Activated naive CD8-positive, alpha-beta T cell treated with anti-CD3 and anti-CD28 coated beads, Interleukin-2, amount 10 ng/mL, durations not matched to agents 7 days and 5 days (primary cell): ENCODE measurements around the gene HTRA3. TPM values are rescaled to one million over a fixed set of nuclear protein-coding genes. Genes with fewer than 3 reads are reported as not detected.

ENCODE experiments used
- ATAC-seq: fragments of 150-1000 bp; cut with Tn5 transposase; one replicate; pipeline ENCODE4 v1.10.0; 2021; ENCODE audit warnings: low read depth, moderate library complexity
- POLR2A ChIA-PET: fragments of 350-600 bp; sonication (Branson Sonifier 250); formaldehyde crosslinking; loops from one replicate; lab custom pipeline; 2021; ENCODE audit warnings: antibody characterized with exemption; lab: Charles Lee
- DNase-seq: peaks from one replicate; pipeline ENCODE4 v3.0.0; 2021
- H3K27ac Mint-ChIP-seq: one replicate; pipeline ENCODE4 v1.8.0; 2022; ENCODE audit warnings: mild to moderate bottlenecking, mixed read lengths
- H3K27me3 Mint-ChIP-seq: one replicate; pipeline ENCODE4 v1.8.0; 2022; ENCODE audit warnings: mild to moderate bottlenecking, moderate library complexity, mixed read lengths
- H3K36me3 Mint-ChIP-seq: one replicate; pipeline ENCODE4 v1.8.0; 2021; ENCODE audit warnings: mild to moderate bottlenecking, mixed read lengths
- H3K4me1 Mint-ChIP-seq: one replicate; pipeline ENCODE4 v1.8.0; 2021; ENCODE audit warnings: mixed read lengths
- H3K4me3 Mint-ChIP-seq: one replicate; pipeline ENCODE4 v1.8.0; 2022; ENCODE audit warnings: mild to moderate bottlenecking, moderate library complexity, mixed read lengths
- H3K9me3 Mint-ChIP-seq: one replicate; pipeline ENCODE4 v1.8.0; 2021; ENCODE audit warnings: mixed read lengths
- total RNA-seq, 2 experiments: library from RNA; stranded (reverse); gene quantifications; one replicate each; pipeline ENCODE4 v1.2.3, GENCODE V29; 2021

Gene HTRA3
- not detected for total RNA-seq

DNA sequence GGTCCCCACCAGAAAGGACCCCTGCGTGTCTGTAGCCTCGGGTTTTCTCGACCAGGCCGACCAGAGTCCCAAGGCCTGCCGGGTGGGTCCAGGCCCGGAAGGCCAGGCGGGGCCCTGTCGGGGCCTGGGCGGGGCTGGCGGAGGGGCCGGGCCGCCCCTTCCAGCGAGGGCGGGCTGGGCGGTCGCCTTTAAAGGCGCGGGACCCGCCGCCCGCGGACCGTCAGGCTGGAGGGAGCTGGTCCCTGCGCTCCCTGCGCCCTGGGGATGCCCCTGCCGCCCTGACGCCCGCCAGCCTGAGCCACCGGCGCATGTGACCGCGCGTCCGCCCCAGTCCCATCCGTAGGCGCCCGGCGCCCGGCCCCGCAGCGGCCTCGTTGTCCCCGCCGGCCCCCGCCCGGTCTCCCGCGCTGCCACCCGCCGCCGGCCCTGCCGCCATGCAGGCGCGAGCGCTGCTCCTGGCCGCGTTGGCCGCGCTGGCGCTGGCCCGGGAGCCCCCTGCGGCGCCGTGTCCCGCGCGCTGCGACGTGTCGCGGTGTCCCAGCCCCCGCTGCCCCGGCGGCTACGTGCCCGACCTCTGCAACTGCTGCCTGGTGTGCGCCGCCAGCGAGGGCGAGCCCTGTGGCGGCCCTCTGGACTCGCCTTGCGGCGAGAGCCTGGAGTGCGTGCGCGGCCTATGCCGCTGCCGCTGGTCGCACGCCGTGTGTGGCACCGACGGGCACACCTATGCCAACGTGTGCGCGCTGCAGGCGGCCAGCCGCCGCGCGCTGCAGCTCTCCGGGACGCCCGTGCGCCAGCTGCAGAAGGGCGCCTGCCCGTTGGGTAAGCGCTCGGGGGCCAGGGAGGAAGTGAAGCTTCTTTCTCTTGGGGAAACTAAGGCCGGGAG lies at the start of gene HTRA3:
HTRA3 (plus strand) TSS at position 220 of the 883 bp plus-strand sequence; CDS start at position 435, 215 bp downstream.
- no peak for ATAC-seq
- Mint-ChIP-seq H3K27ac (no peak within 1 kb of the TSS), H3K4me1 (no peaks in the 10 kb centered on the region), H3K27me3 (peaks cover 26% of the 10 kb centered on the region), H3K36me3 (no peaks in the 10 kb centered on the region), H3K9me3 (no peaks in the 10 kb centered on the region), H3K4me3 (no peak within 1 kb of the TSS)
- POLR2A ChIA-PET = no interaction called here
- no peak for DNase-seq

DNA sequence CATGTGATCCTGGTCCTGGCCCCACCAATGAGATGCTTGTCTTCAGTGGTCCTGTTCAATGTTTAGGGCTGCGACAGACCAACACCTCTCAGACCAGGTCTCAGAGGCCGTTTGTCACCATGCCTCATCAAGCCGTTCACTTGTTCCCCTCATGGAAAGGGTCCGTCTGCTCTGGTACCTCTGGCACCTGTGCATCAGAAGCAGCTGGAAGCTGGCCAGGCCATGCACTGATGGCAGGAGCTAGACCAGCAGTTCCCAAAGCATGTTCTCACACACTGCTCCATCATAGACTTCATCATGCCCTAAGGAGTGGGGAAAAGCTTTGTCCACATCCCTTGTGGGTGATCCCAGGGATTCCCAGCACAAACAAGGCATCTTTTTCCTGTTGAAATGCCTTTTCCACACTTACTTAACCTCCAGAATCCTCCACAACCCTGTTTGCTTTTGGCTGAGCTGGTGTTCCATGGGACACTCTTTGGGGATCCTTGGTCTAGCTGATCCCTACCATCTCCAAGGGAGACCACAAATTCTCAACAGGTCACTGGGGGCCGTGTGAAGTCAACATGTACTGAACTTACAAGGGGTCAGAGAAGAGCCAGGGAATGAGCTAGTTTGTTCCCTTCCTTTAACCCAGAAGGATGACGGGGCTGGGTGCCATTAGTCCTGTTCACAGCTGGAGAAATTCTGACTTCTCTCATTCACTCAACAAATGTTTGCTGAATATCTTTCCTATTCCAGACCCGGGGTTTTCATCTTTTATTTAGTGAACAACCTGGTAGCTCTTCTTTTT lies 48.7 kb upstream of the HTRA3 start:
- DNase-seq = no peak
- H3K4me3 Mint-ChIP-seq = no peak overlapping the region
- peaks cover 6% of the 10 kb centered on the region for H3K36me3 Mint-ChIP-seq
- ATAC-seq = no peak
- H3K27ac Mint-ChIP-seq = no peak overlapping the region
- POLR2A ChIA-PET = interaction anchor here (1.5 kb wide), 1 partner anchor 19 kb away, joined by 4 read pairs; no protein-coding TSS in a partner anchor
- peaks cover 21% of the 10 kb centered on the region for H3K4me1 Mint-ChIP-seq
- no peaks in the 10 kb centered on the region for H3K27me3 Mint-ChIP-seq
- H3K9me3 Mint-ChIP-seq = no peaks in the 10 kb centered on the region

DNA sequence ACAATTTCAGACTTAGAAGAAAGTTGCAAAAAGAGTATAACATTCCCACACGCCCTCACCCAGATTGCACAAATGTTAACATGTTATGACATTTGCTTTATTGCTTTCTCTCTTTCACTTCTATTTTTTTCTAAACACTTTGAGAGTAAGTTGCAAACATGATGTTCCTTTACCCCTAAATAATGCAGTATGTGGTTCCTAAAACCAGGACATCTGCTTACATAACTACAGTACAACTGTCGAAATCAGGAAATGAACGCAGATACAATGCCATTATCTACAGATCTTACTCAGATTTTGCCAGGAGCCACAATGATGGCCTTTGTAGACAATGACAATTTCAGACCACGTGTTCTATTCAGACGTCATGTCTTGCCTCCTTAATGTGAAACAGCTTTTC lies 48.1 kb upstream of the HTRA3 start:
- Mint-ChIP-seq H3K4me1 (peaks cover 21% of the 10 kb centered on the region), H3K36me3 (peaks cover 6% of the 10 kb centered on the region), H3K27me3 (no peaks in the 10 kb centered on the region), H3K27ac (no peak overlapping the region), H3K4me3 (no peak overlapping the region), H3K9me3 (no peaks in the 10 kb centered on the region)
- ATAC-seq (no peak), DNase-seq (no peak)
- POLR2A ChIA-PET = interaction anchor here (1.5 kb wide), 1 partner anchor 20 kb away, joined by 4 read pairs; no protein-coding TSS in a partner anchor

DNA sequence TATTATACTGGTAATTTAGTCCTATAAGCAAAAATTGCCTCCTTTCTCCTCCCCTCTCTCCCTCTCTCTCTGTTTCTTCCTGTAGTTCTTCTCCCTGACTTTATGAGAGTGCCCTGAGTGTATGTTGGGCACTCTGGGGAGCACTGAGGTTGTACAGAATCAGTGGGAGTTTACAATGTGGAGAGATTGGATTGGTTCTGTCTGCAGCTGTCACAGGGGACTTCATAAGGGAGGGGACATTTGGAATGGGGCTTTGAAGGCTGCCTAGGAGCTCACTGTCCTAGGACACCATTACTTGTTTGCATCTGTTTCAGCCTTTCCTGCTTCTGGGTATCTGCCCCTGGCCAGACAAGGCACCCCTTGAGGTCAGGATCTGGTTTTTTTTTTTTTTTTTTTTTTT lies 47.6 kb upstream of the HTRA3 start:
- Mint-ChIP-seq H3K27me3 (no peaks in the 10 kb centered on the region), H3K27ac (no peak overlapping the region), H3K4me3 (no peak overlapping the region), H3K9me3 (no peaks in the 10 kb centered on the region), H3K36me3 (peaks cover 6% of the 10 kb centered on the region), H3K4me1 (peaks cover 21% of the 10 kb centered on the region)
- POLR2A ChIA-PET = interaction anchor here (1.5 kb wide), 1 partner anchor 21 kb away, joined by 4 read pairs; no protein-coding TSS in a partner anchor
- no peak for ATAC-seq
- no peak for DNase-seq

DNA sequence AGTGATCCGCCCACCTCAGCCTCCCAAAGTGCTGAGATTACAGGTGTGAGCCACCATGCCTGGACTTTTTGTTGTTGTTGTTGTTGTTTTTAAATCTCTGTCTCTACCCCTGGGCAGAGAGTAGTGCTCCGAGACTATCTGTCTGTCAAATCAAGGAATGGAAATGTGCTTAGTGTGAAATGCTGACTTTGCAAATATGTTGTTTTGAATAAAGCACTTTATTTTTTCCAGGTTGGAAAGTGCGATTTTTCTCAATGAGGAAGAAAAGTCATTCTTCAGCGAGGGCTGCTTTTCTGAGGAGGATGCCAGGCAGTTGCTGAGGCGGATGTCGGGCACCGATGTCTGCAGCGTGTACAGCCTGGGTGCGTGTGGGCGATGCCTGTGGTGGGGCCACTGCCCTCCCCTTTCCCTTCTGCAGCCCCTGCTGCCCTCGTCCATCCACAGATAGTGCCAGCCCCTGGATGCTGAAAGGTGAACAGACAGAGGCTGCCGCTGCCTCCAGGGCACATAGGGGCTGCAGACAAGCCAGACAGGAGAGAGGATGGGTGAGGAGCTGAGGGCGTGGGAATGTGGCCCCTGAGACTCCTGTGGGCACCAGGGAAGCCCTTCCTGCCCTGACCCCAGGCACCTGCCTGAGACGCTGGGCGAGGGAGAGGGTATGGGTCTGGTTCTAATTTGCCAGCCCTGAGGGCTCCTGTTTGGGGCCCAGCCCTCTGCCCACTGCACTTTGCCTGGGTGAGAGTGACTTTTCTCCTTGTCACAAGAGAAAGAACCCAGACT lies 46.8 kb upstream of the HTRA3 start:
- Mint-ChIP-seq H3K4me1 (peaks cover 21% of the 10 kb centered on the region), H3K27ac (no peak overlapping the region), H3K4me3 (no peak overlapping the region), H3K36me3 (peaks cover 6% of the 10 kb centered on the region), H3K27me3 (no peaks in the 10 kb centered on the region), H3K9me3 (no peaks in the 10 kb centered on the region)
- DNase-seq (no peak), ATAC-seq (no peak)
- POLR2A ChIA-PET = no interaction called here

DNA sequence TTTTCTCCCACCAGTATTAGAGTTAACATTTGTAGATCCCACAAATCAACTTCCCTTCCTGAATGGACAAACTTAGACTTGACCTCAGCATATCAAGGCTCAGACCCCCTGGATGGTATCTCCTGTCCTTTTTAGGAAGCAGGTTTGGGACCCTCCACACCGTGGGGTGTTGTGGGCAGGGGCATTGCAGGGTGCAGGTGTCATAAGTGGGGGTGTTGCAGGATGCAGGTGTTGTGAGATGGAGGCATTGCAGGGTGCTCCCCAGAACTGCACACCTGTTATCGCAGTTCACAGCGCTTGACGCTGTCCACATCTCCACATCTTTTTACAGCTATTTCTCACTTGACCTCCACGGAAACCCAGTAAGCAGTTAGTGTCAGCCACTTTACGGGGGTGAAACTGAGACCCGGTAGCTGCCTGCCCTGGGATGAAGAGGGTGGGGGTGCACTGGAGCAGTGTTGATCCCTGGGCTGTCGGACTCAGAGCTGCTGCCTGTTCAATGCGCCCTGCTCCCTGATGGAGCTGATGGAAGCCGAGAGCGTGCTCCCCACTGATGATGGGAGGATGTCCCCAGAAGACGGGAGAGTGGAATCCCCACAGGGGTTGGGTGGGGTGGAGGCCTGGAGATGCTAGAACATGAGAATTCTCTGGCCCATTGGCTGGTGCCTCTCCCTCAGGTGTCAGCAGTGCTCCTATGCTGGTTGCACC lies 45.1 kb upstream of the HTRA3 start:
- POLR2A ChIA-PET = no interaction called here
- H3K9me3 Mint-ChIP-seq = no peaks in the 10 kb centered on the region
- DNase-seq (no peak), ATAC-seq (no peak)
- peaks cover 26% of the 10 kb centered on the region for H3K4me1 Mint-ChIP-seq
- peaks cover 6% of the 10 kb centered on the region for H3K36me3 Mint-ChIP-seq
- peaks cover 3% of the 10 kb centered on the region for H3K27me3 Mint-ChIP-seq
- H3K4me3 Mint-ChIP-seq = no peak overlapping the region
- H3K27ac Mint-ChIP-seq = no peak overlapping the region

DNA sequence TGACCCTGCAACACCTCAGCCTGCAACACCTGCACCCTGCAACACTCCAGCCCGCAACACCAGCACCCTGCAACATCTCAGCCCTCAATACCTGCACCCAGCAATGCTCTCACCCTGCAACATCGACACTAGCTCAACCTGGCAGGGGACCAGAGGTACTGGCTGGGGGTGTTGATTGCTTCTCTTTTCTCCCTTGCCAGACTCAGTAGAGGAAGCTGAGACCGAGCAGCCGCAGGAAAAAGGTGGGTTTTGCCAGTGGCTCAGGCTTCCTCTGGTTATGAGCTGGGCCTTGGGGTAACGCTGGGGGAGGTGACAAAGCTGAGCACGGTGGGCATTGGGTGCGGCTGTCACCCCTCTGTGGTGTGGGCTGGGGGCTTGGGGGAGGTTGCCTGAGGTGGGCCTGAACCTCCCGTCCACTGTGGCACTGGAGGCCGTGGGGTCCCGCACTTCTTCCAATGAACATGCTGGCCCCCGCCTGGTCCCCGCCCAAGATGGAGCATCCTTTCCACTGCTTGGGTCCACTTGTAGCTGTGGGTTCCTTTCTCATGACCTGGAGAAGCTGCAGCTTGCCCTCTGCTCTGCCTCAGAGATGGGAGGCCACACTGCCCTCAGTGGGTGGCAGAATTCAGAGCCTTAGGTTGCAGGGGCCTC lies 44.5 kb upstream of the HTRA3 start:
- no peak overlapping the region for H3K4me3 Mint-ChIP-seq
- H3K4me1 Mint-ChIP-seq = peaks cover 26% of the 10 kb centered on the region
- no peak overlapping the region for H3K27ac Mint-ChIP-seq
- H3K36me3 Mint-ChIP-seq = peaks cover 5% of the 10 kb centered on the region
- H3K9me3 Mint-ChIP-seq = no peaks in the 10 kb centered on the region
- POLR2A ChIA-PET = no interaction called here
- DNase-seq (no peak), ATAC-seq (peak; percentile 41)
- peaks cover 3% of the 10 kb centered on the region for H3K27me3 Mint-ChIP-seq

DNA sequence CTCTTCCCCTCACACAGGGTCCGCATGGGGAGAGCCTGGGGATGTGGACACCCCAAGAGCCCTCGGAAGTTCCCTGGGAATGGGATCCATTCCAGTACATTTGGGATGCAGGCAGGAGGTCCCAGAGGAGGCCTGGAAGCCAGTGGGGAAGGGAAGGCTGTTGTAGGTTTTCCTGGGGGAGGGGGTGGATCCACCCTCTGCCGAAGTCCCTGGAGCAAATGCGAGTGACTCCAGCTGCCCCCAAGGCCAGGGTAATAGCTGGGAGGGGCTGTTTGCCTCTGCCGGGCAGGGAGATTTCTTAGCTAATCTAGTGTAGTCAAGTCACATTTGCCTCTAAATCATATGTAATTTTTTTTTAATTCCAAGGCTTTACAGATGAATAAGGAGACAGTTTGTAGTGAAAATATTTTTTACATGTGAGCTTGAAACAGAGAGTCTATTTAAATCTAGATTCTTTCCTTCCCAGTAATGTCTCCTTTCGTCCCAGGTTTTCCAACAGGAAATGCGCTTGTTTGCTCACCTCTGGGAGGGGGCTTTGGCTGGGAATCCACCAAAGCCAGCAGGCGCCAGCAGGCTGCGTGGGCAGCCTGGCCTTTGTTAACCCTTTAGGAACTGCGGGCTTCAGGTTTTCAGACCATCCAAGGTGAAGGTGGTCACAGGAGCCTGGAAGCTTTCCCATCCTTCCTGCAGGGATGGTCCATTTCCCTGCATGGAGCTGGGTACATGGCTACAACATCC lies 43.7 kb upstream of the HTRA3 start:
- Mint-ChIP-seq H3K4me3 (no peak overlapping the region), H3K9me3 (no peaks in the 10 kb centered on the region), H3K36me3 (peaks cover 5% of the 10 kb centered on the region), H3K27me3 (peaks cover 3% of the 10 kb centered on the region), H3K27ac (no peak overlapping the region), H3K4me1 (peaks cover 27% of the 10 kb centered on the region)
- POLR2A ChIA-PET = interaction anchor here (1.2 kb wide), 1 partner anchor 27 kb away, joined by 3 read pairs; no protein-coding TSS in a partner anchor
- no peak for DNase-seq
- no peak for ATAC-seq

DNA sequence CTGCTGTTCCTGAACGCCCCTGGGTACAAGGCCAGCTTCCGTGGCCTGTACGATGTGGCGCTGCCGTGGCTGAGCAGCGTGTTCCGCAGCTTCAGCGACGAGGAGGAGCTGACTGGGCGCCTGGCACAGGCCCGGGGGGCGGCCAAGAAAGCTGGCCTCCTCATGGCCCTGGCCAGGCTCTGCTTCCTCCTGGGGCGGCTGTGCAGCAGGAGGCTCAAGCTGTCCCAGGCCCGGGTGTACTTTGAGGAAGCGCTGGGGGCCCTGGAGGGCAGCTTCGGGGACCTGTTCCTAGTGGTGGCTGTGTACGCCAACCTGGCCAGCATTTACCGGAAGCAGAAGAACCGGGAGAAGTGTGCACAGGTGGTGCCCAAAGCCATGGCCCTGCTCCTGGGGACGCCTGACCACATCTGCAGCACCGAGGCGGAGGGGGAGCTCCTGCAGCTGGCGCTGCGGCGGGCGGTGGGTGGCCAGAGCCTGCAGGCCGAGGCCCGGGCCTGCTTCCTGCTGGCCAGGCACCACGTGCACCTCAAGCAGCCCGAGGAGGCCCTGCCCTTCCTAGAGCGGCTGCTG lies 42.3 kb upstream of the HTRA3 start:
- Mint-ChIP-seq H3K9me3 (no peaks in the 10 kb centered on the region), H3K4me1 (peaks cover 19% of the 10 kb centered on the region), H3K36me3 (peaks cover 5% of the 10 kb centered on the region), H3K27me3 (peaks cover 3% of the 10 kb centered on the region), H3K4me3 (no peak overlapping the region), H3K27ac (no peak overlapping the region)
- POLR2A ChIA-PET = no interaction called here
- no peak for ATAC-seq
- DNase-seq = no peak

DNA sequence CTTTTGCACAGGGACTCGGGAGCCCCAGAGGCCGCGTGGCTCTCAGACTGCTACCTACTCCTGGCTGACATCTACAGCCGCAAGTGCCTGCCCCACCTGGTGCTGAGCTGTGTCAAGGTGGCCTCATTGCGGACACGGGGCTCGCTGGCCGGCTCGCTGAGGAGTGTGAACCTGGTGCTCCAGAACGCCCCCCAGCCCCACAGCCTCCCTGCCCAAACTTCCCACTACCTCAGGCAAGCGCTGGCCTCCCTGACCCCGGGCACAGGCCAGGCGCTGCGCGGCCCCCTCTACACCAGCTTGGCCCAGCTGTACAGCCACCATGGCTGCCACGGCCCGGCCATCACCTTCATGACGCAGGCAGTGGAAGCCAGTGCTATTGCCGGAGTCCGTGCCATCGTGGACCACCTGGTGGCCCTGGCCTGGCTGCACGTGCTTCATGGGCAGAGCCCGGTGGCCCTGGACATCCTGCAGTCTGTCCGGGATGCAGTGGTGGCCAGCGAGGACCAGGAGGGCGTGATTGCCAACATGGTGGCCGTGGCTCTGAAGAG lies 41.7 kb upstream of the HTRA3 start:
- ATAC-seq = no peak
- POLR2A ChIA-PET = no interaction called here
- Mint-ChIP-seq H3K27me3 (peaks cover 3% of the 10 kb centered on the region), H3K4me1 (peaks cover 17% of the 10 kb centered on the region), H3K27ac (no peak overlapping the region), H3K9me3 (no peaks in the 10 kb centered on the region), H3K4me3 (no peak overlapping the region), H3K36me3 (peaks cover 5% of the 10 kb centered on the region)
- no peak for DNase-seq
